Measurements from ENCODE around the gene IGSF6.

IGSF6 gene

DNA sequence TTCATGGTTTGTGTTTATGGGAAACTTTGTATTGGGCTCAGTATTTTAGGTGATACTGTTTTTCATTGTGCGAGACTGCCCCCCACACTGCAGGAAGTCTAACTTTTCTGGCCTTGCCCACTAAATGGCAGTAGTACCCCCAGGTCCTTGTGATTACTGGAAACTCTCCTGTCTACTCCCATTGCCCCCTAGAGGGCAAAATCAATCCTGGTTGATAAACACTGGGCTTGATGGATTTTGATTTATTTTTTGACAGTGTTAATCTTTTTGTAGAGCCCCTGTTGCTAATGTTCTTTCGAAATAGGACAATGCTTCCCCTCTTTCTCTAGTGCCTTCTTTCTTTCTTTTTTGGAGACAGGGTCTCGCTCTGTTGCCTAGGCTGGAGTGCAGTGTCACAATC lies 37.5 kb downstream of the IGSF6 start:
- TF ChIP-seq CTCF (IDR thresholded peaks at IDR 0.05): no peak

DNA sequence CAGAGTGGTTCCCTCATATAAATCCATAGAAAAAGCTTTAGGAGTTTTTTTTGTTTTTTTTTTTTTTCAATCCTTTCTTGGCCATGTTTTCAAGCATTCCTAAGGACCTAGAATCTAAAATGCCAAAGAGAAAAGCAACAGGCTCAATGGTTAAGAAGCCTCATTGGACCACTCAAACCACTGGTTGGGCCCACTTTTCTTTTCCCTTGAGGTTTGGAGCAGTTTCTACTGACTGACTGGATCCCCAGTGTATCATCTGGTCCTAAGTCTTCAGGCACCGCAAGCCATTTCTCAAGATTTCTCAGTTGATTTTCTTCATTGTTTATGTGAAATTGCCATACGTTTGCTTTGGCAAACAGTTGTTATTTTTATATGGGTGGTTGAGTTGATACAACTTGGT lies 38.6 kb downstream of the IGSF6 start:
- no peak for TF ChIP-seq CTCF (IDR thresholded peaks at IDR 0.05)

- no peak for TF ChIP-seq CTCF (IDR thresholded peaks at IDR 0.05)
Measured at GRCh38 chr16:21613361-21613760, 39.0 kb downstream of the IGSF6 start.

DNA sequence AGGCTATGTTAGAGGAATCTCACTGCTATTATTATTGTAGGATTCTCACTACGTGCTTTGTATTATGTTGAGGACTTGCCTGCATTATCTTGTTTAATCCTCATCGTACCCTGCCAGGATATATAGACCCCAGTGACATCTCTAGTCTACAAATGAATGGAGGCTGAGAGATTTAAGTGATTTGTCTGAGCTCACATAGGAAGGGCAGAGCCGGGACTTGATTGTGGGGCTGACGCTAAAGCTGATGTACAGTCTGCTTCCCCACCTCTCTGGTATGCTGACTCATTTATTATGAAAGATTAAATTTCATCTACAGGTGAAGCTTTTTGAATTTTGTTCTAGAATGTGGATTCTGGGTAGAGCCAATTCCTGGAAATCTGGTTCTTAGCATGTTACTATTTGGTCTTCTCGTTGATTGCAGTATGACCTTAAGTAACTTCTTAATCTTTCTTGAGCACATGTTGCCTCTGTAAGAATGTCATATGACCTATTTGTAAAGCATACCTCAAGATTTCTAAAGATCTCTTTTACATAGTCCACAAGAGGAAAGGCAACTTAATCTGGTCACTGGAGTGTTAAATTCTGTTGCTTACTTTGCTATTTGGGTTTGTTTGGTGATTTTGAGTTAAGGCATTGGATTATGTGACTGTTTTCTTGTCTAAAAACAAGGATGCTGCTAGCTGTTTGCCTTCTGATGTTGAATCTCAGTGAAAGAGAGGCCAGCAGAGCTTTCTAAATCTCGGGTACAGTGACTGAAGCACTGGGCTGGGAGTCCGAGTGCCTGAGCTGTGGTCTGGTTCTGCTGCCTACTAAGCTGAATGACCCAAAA lies 40.6 kb downstream of the IGSF6 start:
- no peak for TF ChIP-seq CTCF (IDR thresholded peaks at IDR 0.05)

GRCh38 chr16:21611198-21611555 lies 41.2 kb downstream of the IGSF6 start:
- TF ChIP-seq CTCF (IDR thresholded peaks at IDR 0.05): no peak

- TF ChIP-seq CTCF (IDR thresholded peaks at IDR 0.05): no peak
Measured at GRCh38 chr16:21610766-21611165, 41.6 kb downstream of the IGSF6 start.

- no peak for TF ChIP-seq CTCF (IDR thresholded peaks at IDR 0.05)
Measured at GRCh38 chr16:21610006-21610544, 42.3 kb downstream of the IGSF6 start.

Measured in LNCAP (cell line).